CD4-positive, alpha-beta T cell treated with Interleukin-2 at 100 ng/mL for 4 hours (primary cell): Measurements from ENCODE around the gene CDCA3.

ENCODE experiments used
- DNase-seq: peaks from one replicate; pipeline ENCODE4 v3.0.0-alpha.2; 2020; ENCODE audit warnings: low spot score

CDCA3 gene

DNA sequence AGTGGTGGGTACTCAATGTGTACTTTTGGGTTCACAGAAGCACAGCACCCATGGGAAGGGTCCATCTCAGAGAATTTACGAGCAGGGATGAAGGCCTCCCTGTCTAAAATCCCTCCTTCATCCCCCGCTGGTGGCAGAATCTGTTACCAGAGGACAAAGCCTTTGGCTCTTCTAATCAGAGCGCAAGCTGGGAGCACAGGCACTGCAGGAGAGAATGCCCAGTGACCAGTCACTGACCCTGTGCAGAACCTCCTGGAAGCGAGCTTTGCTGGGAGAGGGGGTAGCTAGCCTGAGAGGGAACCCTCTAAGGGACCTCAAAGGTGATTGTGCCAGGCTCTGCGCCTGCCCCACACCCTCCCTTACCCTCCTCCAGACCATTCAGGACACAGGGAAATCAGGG, 30.9 kb downstream of the CDCA3 start:
- DNase-seq = no peak

DNA sequence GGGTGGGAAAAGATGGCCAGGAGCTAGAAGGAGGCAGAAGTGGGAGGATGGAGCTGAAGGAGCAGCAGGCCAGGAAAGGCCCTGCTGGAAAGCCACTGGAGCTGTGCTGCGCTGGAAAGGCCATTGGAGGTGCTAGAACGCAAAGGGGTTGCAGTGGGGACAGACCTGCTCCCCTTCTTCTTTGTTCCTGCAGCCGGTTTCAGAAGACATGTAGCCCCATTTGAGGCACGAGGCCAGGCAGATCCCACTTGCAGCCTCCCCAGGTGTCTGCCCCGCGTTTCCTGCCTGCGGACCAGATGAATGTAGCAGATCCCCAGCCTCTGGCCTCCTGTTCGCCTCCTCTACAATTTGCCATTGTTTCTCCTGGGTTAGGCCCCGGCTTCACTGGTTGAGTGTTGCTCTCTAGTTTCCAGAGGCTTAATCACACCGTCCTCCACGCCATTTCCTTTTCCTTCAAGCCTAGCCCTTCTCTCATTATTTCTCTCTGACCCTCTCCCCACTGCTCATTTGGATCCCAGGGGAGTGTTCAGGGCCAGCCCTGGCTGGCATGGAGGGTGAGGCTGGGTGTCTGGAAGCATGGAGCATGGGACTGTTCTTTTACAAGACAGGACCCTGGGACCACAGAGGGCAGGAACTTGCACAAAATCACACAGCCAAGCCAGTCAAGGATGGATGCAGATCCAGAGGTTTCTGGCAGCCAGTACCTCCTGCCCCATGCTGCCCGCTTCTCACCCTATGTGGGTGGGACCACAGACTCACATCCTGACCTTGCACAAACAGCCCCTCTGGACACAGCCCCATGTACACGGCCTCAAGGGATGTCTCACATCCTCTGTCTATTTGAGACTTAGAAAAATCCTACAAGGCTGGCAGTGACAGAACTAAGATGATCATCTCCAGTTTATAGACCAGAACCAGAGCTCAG, 31.7 kb downstream of the CDCA3 start:
- no peak for DNase-seq

DNA sequence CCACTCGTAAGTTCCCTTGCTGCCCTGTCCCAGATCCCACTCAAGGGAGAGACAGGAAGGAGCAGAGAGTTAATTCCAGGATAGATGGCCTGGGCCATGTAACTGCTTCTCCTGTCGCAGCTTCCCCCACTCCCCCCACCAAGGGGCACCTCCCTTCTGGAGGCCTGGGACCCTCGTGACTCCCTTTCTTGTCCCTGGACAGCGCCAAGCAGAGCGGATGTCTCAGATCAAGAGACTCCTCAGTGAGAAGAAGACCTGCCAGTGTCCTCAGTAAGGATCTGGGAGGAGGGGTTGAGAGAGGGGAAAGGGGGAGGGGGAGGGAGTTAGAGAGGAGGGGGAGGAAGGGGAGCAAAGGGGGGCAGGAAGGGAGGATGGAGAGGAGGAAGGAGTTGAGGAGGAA, 32.4 kb downstream of the CDCA3 start:
- DNase-seq = no peak

DNA sequence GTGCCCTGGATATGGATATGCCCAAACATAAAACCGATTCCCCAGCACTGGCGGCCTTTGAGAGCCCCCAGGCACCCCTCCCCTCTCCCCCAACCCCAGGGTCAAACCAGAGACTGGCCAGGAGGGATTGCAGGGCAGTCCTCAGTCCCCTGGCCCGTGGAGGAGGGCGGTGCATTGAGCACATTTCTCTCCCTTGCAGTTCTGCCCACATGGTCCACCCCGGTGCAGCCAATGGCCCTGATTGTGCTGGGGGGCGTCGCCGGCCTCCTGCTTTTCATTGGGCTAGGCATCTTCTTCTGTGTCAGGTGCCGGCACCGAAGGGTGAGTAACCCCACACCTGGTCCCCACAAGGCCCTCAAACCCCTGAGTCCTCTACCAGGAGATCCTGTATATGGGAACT, 32.9 kb downstream of the CDCA3 start:
- DNase-seq = no peak

DNA sequence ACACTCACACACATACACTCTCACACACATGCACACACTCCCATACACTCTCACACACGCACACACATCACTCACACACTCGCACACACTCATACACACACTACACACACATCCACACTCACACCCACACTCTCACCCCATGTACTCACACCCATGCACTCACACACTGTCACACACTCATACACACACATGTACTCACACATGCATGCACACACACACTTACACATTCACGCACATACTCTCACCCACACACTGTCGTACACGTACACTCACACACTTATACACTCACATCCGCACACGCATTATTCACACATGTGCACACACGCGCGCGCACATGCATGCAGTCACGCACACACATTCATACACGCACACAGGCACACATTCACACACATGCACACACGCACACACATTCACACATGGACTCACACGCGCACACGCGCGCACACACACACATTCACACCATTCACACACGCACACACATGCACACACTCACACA, 33.4 kb downstream of the CDCA3 start:
- DNase-seq = no peak

DNA sequence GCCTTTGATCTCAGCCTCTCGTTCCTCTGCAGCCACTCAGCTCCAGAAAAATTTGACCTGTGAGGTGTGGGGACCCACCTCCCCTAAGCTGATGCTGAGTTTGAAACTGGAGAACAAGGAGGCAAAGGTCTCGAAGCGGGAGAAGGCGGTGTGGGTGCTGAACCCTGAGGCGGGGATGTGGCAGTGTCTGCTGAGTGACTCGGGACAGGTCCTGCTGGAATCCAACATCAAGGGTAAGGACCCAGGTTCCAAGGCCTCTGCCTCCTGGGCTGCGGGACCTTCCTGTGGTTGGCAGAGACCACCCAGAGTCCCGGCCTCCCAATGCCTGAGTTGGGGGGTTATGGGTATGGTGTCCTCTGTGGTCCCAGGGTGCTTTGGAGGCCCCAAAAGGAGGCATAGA, 34.0 kb downstream of the CDCA3 start:
- no peak for DNase-seq

DNA sequence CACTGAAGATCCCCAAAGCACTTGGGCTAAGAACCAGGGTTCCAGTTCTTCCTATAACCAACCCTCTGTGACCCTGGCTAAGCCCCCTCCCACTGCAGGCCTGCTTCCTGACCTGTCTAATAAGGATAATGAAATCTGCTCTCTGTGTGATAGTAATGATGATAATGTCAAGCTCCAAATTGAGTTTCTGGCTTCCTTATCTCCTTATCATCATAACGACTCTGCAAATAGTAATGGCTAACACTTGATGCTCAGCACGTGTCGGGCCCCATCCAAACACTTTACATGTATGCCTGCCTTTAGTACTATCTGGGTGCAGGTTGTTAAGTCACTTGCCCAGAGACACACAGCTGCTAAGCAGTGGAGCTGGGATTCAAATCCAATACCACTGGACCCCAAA, 34.5 kb downstream of the CDCA3 start:
- DNase-seq = no peak

DNA sequence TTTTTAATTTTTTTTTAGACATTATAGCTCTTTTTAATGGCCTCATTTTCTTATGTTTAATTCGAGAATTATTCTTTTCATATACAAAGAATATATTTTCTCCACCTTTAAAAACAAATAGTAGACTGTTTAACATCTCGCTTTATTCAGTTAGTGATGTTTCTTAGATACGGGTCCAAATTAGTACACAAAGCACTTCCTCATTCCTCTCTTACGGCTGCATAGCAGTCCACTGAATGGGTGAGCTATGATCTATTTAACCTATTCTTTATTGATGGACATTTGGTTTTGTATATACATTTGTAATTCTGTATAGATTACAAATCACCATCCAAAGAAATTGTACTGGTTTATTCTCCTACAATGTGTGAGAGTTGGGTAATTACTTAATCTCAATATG, 37.7 kb downstream of the CDCA3 start:
- no peak for DNase-seq

- DNase-seq = no peak
These were observed 40.3 kb downstream of the CDCA3 start for GRCh38 chr12:6810758-6811157.

DNA sequence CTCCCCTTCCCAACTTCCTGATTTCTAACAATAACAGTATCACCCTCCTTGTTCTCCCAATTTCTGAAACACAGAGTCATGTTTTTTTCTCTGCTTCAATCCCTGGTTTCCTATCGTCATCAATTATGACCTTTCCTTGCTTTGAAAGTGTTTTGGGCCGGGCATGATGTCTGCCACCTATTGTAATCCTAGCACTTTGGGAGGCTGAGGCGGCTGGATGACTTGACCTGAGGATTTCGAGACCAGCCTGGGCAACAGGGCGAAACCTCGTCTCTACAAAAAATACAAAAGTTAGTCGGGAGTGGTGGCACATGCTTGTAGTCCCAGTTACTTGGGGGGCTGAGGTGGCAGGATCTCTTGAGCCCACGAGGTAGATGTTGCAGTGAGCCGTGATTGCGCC, 42.0 kb downstream of the CDCA3 start:
- DNase-seq = no peak

DNA sequence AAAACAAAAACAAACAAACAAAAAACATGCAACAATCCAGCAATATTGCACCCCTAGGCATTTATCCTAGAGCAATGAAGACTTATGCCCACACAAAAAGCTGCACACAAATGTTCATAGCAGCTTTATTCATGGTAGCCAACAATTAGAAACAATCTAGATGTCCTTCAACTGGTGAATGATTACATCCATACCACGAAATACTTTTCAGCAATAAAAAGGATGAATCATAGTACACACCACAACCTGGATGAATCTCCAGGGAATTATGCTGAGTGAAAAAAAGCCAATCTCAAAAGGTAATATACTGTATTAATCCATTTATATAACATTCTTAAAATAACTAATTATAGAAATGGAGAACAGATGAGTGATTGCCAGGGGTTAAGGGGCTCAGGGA, 43.9 kb downstream of the CDCA3 start:
- no peak for DNase-seq

DNA sequence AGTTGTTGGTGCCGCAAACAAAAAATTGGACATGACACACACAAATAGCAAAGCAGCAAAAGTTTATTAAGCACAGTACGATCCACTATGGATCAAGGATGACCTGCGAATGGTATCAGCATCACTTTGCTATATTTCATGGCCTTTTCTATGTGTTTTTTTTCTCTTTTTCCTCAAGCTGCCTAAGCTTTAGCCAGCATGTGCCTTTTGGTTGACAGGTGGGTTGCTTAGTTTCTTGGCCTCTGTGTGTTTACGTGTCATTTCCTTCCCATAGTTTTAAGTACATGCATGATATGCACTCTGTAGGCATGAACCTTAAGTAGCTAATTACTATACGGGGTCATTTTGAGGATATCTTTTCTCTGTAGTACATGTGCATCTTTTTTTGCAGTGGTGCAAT, 51.9 kb downstream of the CDCA3 start:
- no peak for DNase-seq
